Natural killer cell (primary cell): Measurements from ENCODE around the gene PIWIL4. TPM values are rescaled to one million over a fixed set of nuclear protein-coding genes. Genes with fewer than 3 reads are reported as not detected.

Experiments used
- ATAC-seq, 3 donors: fragments of 150-1000 bp in 2 of 3; fragments of 200-7000 bp in 1 of 3; cut with Tn5 transposase; 1 replicate in 1 of 3; 2 replicates in 2 of 3; pipeline ENCODE4 v1.10.0; 2021; ENCODE audit warnings: mild to moderate bottlenecking in 2 of 3, moderate library complexity in 2 of 3
- DNase-seq, 2 donors: peaks; one replicate each; pipeline versions ENCODE4 v3.0.0 to v3.0.0-alpha.2; 2013 to 2021; ENCODE audit warnings: mixed read lengths in 1 of 2
- H3K27ac ChIP-seq: one replicate; pipeline ENCODE4 v1.5.1; 2013; ENCODE audit warnings: mild to moderate bottlenecking, low read length
- H3K27me3 ChIP-seq: one replicate; pipeline ENCODE4 v1.6.1; 2013; ENCODE audit warnings: low read length; ENCODE audit not compliant: control insufficient read depth, insufficient read depth
- H3K36me3 ChIP-seq: one replicate; pipeline ENCODE4 v1.6.1; 2013; ENCODE audit warnings: low read length; ENCODE audit not compliant: control insufficient read depth, insufficient read depth
- H3K4me1 ChIP-seq: one replicate; pipeline ENCODE4 v1.6.1; 2013; ENCODE audit warnings: low read length; ENCODE audit not compliant: control insufficient read depth, insufficient read depth
- H3K4me3 ChIP-seq: one replicate; pipeline ENCODE4 v1.5.1; 2013; ENCODE audit warnings: low read length
- H3K9me3 ChIP-seq: one replicate; pipeline ENCODE4 v1.6.1; 2013; ENCODE audit warnings: low read length; ENCODE audit not compliant: control insufficient read depth, insufficient read depth
- H3K27ac Mint-ChIP-seq, 2 donors: one replicate each; pipeline ENCODE4 v1.8.0; 2022; ENCODE audit warnings: mild to moderate bottlenecking in 2 of 2, mixed read lengths in 2 of 2, moderate library complexity in 1 of 2
- H3K27me3 Mint-ChIP-seq, 2 donors: one replicate each; pipeline ENCODE4 v1.8.0; 2022; ENCODE audit warnings: low read depth in 2 of 2, mixed read lengths in 2 of 2
- H3K36me3 Mint-ChIP-seq: one replicate; pipeline ENCODE4 v1.8.0; 2022; ENCODE audit warnings: mixed read lengths
- H3K4me1 Mint-ChIP-seq, 2 donors: one replicate each; pipeline ENCODE4 v1.8.0; 2022; ENCODE audit warnings: mixed read lengths in 2 of 2
- H3K4me3 Mint-ChIP-seq: one replicate; pipeline ENCODE4 v1.8.0; 2022; ENCODE audit warnings: mild to moderate bottlenecking, moderate library complexity, mixed read lengths
- H3K9me3 Mint-ChIP-seq, 2 donors: one replicate each; pipeline ENCODE4 v1.8.0; 2022; ENCODE audit warnings: mixed read lengths in 2 of 2
- CTCF ChIP-seq: fragments of 200-600 bp; IDR thresholded peaks from one replicate; pipeline ENCODE4 v1.8.0; 2022; ENCODE audit warnings: antibody characterized with exemption
- WGBS: methylation state at CpG from one replicate; pipeline ENCODE4 v1.1.7; 2013; ENCODE audit warnings: missing lambda C conversion rate; ENCODE audit not compliant: insufficient coverage; 5-methylcytosine and 5-hydroxymethylcytosine counted together
- intact Hi-C: fragments of 100-400 bp; cut with micrococcal nuclease; formaldehyde crosslinking; loops from one replicate; pipeline ENCODE4 v1.14.2; 2022
- total RNA-seq, 4 donors: library from RNA; stranded (reverse); fragments of 120-200 nt in 1 of 4; gene quantifications; one replicate each; pipeline versions ENCODE4 v1.2.3 to v1.2.4, GENCODE V29; 2013 to 2022

PIWIL4 gene
- total RNA-seq, 3 donors from 2014 or later (not counting 1 experiment from before 2014, with no cell fraction given) = 2.0 to 2.7 (median 2.2) TPM

GRCh38 chr11:94526645-94527438 lies 40.3 kb upstream of the PIWIL4 start:
- Mint-ChIP-seq H3K27ac (no peak overlapping the region), H3K4me1 (no peaks in the 10 kb centered on the region), H3K9me3 (no peaks in the 10 kb centered on the region), H3K27me3 (peaks cover 24 to 68% of the 10 kb centered on the region in 2 donors), H3K36me3 (no peaks in the 10 kb centered on the region), H3K4me3 (no peak overlapping the region)
- Histone ChIP-seq H3K9me3 (no peaks in the 10 kb centered on the region), H3K27ac (no peak overlapping the region), H3K4me3 (no peak overlapping the region), H3K27me3 (no peaks in the 10 kb centered on the region), H3K4me1 (no peaks in the 10 kb centered on the region), H3K36me3 (no peaks in the 10 kb centered on the region)
- intact Hi-C loops = no loop called here
- DNase-seq (no peak), ATAC-seq (no peak)
- 74% methylated on average over 2 of the region's 4 CpGs for WGBS
- TF ChIP-seq CTCF = no peak

GRCh38 chr11:94528551-94528950 lies 38.6 kb upstream of the PIWIL4 start:
- no peak overlapping the region for H3K27ac ChIP-seq
- intact Hi-C loops = no loop called here

GRCh38 chr11:94532211-94532610 lies 35.0 kb upstream of the PIWIL4 start:
- Histone ChIP-seq H3K4me1 (no peaks in the 10 kb centered on the region), H3K27me3 (peaks cover 4% of the 10 kb centered on the region), H3K27ac (no peak overlapping the region), H3K36me3 (no peaks in the 10 kb centered on the region), H3K9me3 (no peaks in the 10 kb centered on the region), H3K4me3 (no peak overlapping the region)
- no peak for TF ChIP-seq CTCF
- no peaks in the 10 kb centered on the region for H3K9me3 Mint-ChIP-seq
- no peak for ATAC-seq
- intact Hi-C loops = no loop called here
- 95% methylated on average over 2 of the region's 3 CpGs for WGBS
- no peak for DNase-seq
- no peaks in the 10 kb centered on the region for H3K36me3 Mint-ChIP-seq
- H3K27ac Mint-ChIP-seq = no peak overlapping the region
- H3K4me1 Mint-ChIP-seq = no peaks in the 10 kb centered on the region
- peaks cover 24 to 83% of the 10 kb centered on the region in 2 donors for H3K27me3 Mint-ChIP-seq
- H3K4me3 Mint-ChIP-seq = no peak overlapping the region

More at GRCh38 chr11:94528551-94528950, 38.6 kb upstream of the PIWIL4 start:
- Histone ChIP-seq H3K27me3 (no peaks in the 10 kb centered on the region), H3K9me3 (no peaks in the 10 kb centered on the region), H3K36me3 (no peaks in the 10 kb centered on the region), H3K4me3 (no peak overlapping the region), H3K4me1 (no peaks in the 10 kb centered on the region)
- Mint-ChIP-seq H3K4me3 (no peak overlapping the region), H3K9me3 (no peaks in the 10 kb centered on the region), H3K4me1 (no peaks in the 10 kb centered on the region), H3K27ac (no peak overlapping the region), H3K27me3 (peaks cover 25 to 72% of the 10 kb centered on the region in 2 donors), H3K36me3 (no peaks in the 10 kb centered on the region)
- no peak for TF ChIP-seq CTCF
- DNase-seq (no peak), ATAC-seq (no peak)

- WGBS = no CpG with 5 or more reads among the region's 1 CpG
- Mint-ChIP-seq H3K4me3 (no peak overlapping the region), H3K36me3 (no peaks in the 10 kb centered on the region), H3K27me3 (peaks cover 23 to 77% of the 10 kb centered on the region in 2 donors), H3K27ac (no peak overlapping the region), H3K9me3 (no peaks in the 10 kb centered on the region), H3K4me1 (no peaks in the 10 kb centered on the region)
- Histone ChIP-seq H3K27me3 (peaks cover 4% of the 10 kb centered on the region), H3K9me3 (no peaks in the 10 kb centered on the region), H3K36me3 (no peaks in the 10 kb centered on the region), H3K4me3 (no peak overlapping the region), H3K27ac (no peak overlapping the region), H3K4me1 (no peaks in the 10 kb centered on the region)
- no peak for TF ChIP-seq CTCF
- ATAC-seq (no peak), DNase-seq (no peak)
- intact Hi-C loops = no loop called here
These were observed 34.0 kb upstream of the PIWIL4 start for GRCh38 chr11:94533206-94533605.
